ENCODE data around the gene SMG6. TPM values are rescaled to one million over a fixed set of nuclear protein-coding genes. Genes with fewer than 3 reads are reported as not detected.
A peak's percentile ranks its signal among the peaks of the same experiment; 100 is the strongest.

SMG6 gene
- total RNA-seq, 2 experiments from 2014 or later, result 39.3 to 39.7 TPM

GRCh38 chr17:2124391-2124790 lies 179.2 kb downstream of the SMG6 start:
- peaks cover 6% of the 10 kb centered on the region for H3K36me3 ChIP-seq (ENCODE audit: insufficient read depth, low read length)
- intact Hi-C loops (cut with DNase I, micrococcal nuclease), result no loop called here
- H3K27me3 Mint-ChIP-seq, result no peaks in the 10 kb centered on the region
- no peak overlapping the region for H3K4me3 ChIP-seq (ENCODE audit: low read length)
- no peaks in the 10 kb centered on the region for H3K9me3 ChIP-seq (ENCODE audit: control insufficient read depth in 1 of 2, insufficient read depth in 1 of 2, low read length in 2 of 2)
- DNase-seq (no peak), ATAC-seq (ENCODE audit: poor library complexity) (no peak)
- no peak overlapping the region for H3K27ac Mint-ChIP-seq
- peaks cover 22% of the 10 kb centered on the region for H3K4me1 Mint-ChIP-seq (ENCODE audit: low read depth)
- H3K27me3 ChIP-seq (ENCODE audit: control insufficient read depth in 1 of 2, insufficient read depth in 2 of 2, low read length in 2 of 2), result no peaks in the 10 kb centered on the region
- no peak overlapping the region for H3K4me3 Mint-ChIP-seq
- TF ChIP-seq, protein P1, sequence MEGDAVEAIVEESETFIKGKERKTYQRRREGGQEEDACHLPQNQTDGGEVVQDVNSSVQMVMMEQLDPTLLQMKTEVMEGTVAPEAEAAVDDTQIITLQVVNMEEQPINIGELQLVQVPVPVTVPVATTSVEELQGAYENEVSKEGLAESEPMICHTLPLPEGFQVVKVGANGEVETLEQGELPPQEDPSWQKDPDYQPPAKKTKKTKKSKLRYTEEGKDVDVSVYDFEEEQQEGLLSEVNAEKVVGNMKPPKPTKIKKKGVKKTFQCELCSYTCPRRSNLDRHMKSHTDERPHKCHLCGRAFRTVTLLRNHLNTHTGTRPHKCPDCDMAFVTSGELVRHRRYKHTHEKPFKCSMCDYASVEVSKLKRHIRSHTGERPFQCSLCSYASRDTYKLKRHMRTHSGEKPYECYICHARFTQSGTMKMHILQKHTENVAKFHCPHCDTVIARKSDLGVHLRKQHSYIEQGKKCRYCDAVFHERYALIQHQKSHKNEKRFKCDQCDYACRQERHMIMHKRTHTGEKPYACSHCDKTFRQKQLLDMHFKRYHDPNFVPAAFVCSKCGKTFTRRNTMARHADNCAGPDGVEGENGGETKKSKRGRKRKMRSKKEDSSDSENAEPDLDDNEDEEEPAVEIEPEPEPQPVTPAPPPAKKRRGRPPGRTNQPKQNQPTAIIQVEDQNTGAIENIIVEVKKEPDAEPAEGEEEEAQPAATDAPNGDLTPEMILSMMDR (IDR thresholded peaks at IDR 0.05), result no peak
- ChIA-PET POLR2A (no interaction called here), CTCF (interaction anchor here (1.6 kb wide), 1 partner anchor 120 kb away, joined by 4 read pairs; no protein-coding TSS in a partner anchor)
- H3K4me1 ChIP-seq (ENCODE audit: insufficient read depth, low read length), result peaks cover 12% of the 10 kb centered on the region
- H3K36me3 Mint-ChIP-seq (ENCODE audit: low read depth), result peaks cover 39% of the 10 kb centered on the region
- H3K27ac ChIP-seq (ENCODE audit: low read depth in 1 of 2, low read length in 2 of 2), result no peak overlapping the region
- H3K9me3 Mint-ChIP-seq, result no peaks in the 10 kb centered on the region

GRCh38 chr17:2123375-2124251 lies 180.0 kb downstream of the SMG6 start:
- H3K27ac ChIP-seq (ENCODE audit: low read depth in 1 of 2, low read length in 2 of 2), result no peak overlapping the region
- TF ChIP-seq, protein P1 (IDR thresholded peaks at IDR 0.05), result no peak
- H3K36me3 Mint-ChIP-seq (ENCODE audit: low read depth), result peaks cover 39% of the 10 kb centered on the region
- no peaks in the 10 kb centered on the region for H3K9me3 ChIP-seq (ENCODE audit: control insufficient read depth in 1 of 2, insufficient read depth in 1 of 2, low read length in 2 of 2)
- H3K27me3 Mint-ChIP-seq, result no peaks in the 10 kb centered on the region
- H3K9me3 Mint-ChIP-seq, result no peaks in the 10 kb centered on the region
- H3K4me1 Mint-ChIP-seq (ENCODE audit: low read depth), result peaks cover 22% of the 10 kb centered on the region
- H3K4me3 Mint-ChIP-seq, result no peak overlapping the region
- H3K4me1 ChIP-seq (ENCODE audit: insufficient read depth, low read length), result peaks cover 12% of the 10 kb centered on the region
- CTCF ChIA-PET, result interaction anchor here (1.6 kb wide), 1 partner anchor 121 kb away, joined by 4 read pairs; no protein-coding TSS in a partner anchor
- DNase-seq, result peak in 3 of 14 experiments; percentile 0 to 50 (median 42)
- intact Hi-C loops (cut with DNase I, micrococcal nuclease), result no loop called here
- H3K27me3 ChIP-seq (ENCODE audit: control insufficient read depth in 1 of 2, insufficient read depth in 2 of 2, low read length in 2 of 2), result no peaks in the 10 kb centered on the region
- peak; percentile 32 for ATAC-seq (ENCODE audit: poor library complexity)
- no peak overlapping the region for H3K27ac Mint-ChIP-seq
- peaks cover 7% of the 10 kb centered on the region for H3K36me3 ChIP-seq (ENCODE audit: insufficient read depth, low read length)
- POLR2A ChIA-PET, result no interaction called here
- H3K4me3 ChIP-seq (ENCODE audit: low read length), result no peak overlapping the region

DNA sequence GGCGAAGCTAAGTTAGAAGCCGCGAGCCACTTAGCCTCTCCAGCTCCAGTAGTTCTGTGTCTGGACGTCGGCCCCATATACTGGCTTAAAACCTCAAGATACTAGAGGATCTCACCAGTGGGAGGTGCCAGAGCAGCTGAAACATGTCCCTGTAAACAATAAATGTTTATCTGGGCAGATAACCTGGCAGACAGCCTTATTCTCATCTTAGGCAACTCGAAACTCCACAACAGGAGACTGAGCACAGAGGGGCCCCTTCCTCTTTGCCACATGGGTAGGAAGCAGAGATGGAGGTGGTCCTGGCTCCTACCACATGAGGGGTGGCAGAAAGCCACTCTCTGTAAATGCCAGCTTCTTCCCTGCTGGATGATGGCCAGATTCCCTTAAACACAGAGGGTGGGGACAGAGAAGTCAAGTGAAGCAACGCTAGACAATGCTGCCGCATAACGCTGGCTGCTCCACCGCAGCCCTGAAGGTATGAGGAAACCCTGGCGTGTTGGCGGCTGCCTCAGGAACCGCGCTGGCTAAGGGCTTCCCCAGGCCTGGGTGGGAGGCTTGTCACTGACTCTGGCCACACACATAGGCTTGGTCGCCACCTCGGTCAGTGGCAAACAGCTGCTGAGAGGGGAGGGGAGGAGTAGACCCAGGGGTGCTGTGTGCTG lies 180.8 kb downstream of the SMG6 start:
- TF ChIP-seq, protein P1 (IDR thresholded peaks at IDR 0.05), result no peak
- H3K27me3 Mint-ChIP-seq, result no peaks in the 10 kb centered on the region

More for the DNA sequence above, 180.8 kb downstream of the SMG6 start:
- H3K36me3 ChIP-seq (ENCODE audit: insufficient read depth, low read length), result peaks cover 8% of the 10 kb centered on the region
- Mint-ChIP-seq H3K36me3 (ENCODE audit: low read depth) (peaks cover 39% of the 10 kb centered on the region), H3K27ac (no peak overlapping the region), H3K9me3 (no peaks in the 10 kb centered on the region), H3K4me3 (no peak overlapping the region), H3K4me1 (ENCODE audit: low read depth) (peaks cover 22% of the 10 kb centered on the region)
- DNase-seq, result peak in 2 of 14 experiments; percentile 48 to 53
- no peak for ATAC-seq (ENCODE audit: poor library complexity)
- peaks cover 12% of the 10 kb centered on the region for H3K4me1 ChIP-seq (ENCODE audit: insufficient read depth, low read length)
- no peak overlapping the region for H3K27ac ChIP-seq (ENCODE audit: low read depth in 1 of 2, low read length in 2 of 2)
- ChIA-PET POLR2A (no interaction called here), CTCF (interaction anchor here (1.4 kb wide), 1 partner anchor 65 kb away, joined by 3 read pairs; no protein-coding TSS in a partner anchor)
- no peak overlapping the region for H3K4me3 ChIP-seq (ENCODE audit: low read length)
- intact Hi-C loops (cut with DNase I, micrococcal nuclease), result no loop called here
- no peaks in the 10 kb centered on the region for H3K9me3 ChIP-seq (ENCODE audit: control insufficient read depth in 1 of 2, insufficient read depth in 1 of 2, low read length in 2 of 2)
- H3K27me3 ChIP-seq (ENCODE audit: control insufficient read depth in 1 of 2, insufficient read depth in 2 of 2, low read length in 2 of 2), result no peaks in the 10 kb centered on the region

Measured in CD4-positive, alpha-beta T cell (primary cell).